Lung (tissue), 12 donors: ENCODE measurements around the gene UQCRH. TPM values are rescaled to one million over a fixed set of nuclear protein-coding genes. Genes with fewer than 3 reads are reported as not detected.
"Not testable (repeated sequence)": the region's sequence is repeated elsewhere in the genome, so short reads cannot be mapped to it uniquely, and the experiment has no call there.

Source experiments
- ATAC-seq: fragments of 200-7000 bp; cut with Tn5 transposase; one replicate; pipeline ENCODE4 v1.9.1; 2020; ENCODE audit warnings: moderate number of reproducible peaks; ENCODE audit not compliant: insufficient read depth, low FRiP score
- DNase-seq, 3 donors: peaks; one replicate each; pipeline ENCODE4 v3.0.0-alpha.2; 2013 to 2017
- H3K27ac ChIP-seq, 2 donors: one replicate each; pipeline ENCODE4 v1.5.1; 2013; ENCODE audit warnings: mild to moderate bottlenecking in 2 of 2, moderate library complexity in 2 of 2, control low read depth in 1 of 2, inconsistent platforms in 1 of 2, low read depth in 1 of 2, low read length in 1 of 2
- H3K27me3 ChIP-seq, 3 donors: one replicate each; pipeline ENCODE4 v1.5.1; 2013; ENCODE audit warnings: low read length in 2 of 3; ENCODE audit not compliant: control insufficient read depth in 3 of 3, insufficient read depth in 3 of 3
- H3K36me3 ChIP-seq, 4 donors: one replicate each; pipeline ENCODE4 v1.5.1; 2013; ENCODE audit warnings: low read length in 4 of 4, mild to moderate bottlenecking in 1 of 4, moderate library complexity in 1 of 4; ENCODE audit not compliant: control insufficient read depth in 4 of 4, insufficient read depth in 4 of 4
- H3K4me1 ChIP-seq, 5 donors: one replicate each; pipeline ENCODE4 v1.5.1; 2013; ENCODE audit warnings: low read length in 5 of 5, mild to moderate bottlenecking in 2 of 5, moderate library complexity in 1 of 5; ENCODE audit not compliant: control insufficient read depth in 5 of 5, insufficient read depth in 5 of 5
- H3K4me3 ChIP-seq: one replicate; pipeline ENCODE4 v1.5.1; 2013; ENCODE audit warnings: mild to moderate bottlenecking, control low read depth, moderate library complexity
- H3K9ac ChIP-seq, 2 donors: one replicate each; pipeline ENCODE4 v1.5.1; 2013; ENCODE audit warnings: low read length in 2 of 2, control low read depth in 1 of 2; ENCODE audit not compliant: insufficient read depth in 1 of 2
- H3K9me3 ChIP-seq, 4 donors: one replicate each; pipeline ENCODE4 v1.5.1; 2013; ENCODE audit warnings: low read length in 3 of 4, mild to moderate bottlenecking in 1 of 4, moderate library complexity in 1 of 4; ENCODE audit not compliant: control insufficient read depth in 4 of 4, insufficient read depth in 3 of 4
- WGBS, 2 donors: extraction: QIAGEN DNeasy Blood & Tissue Kit; methylation state at CpG; one replicate each; pipeline ENCODE4 v1.1.7; 2013; 5-methylcytosine and 5-hydroxymethylcytosine counted together
- polyA plus RNA-seq, 2 donors: library from polyadenylated mRNA; stranded (reverse); fragments of 200-250 nt; gene quantifications; one replicate each; pipeline ENCODE4 v1.2.1, GENCODE V29; 2013
- total RNA-seq, 2 donors: library from RNA; depleted of rRNA in 1 of 2; stranded (reverse); fragments of >200 nt in 1 of 2; gene quantifications; one replicate each; pipeline ENCODE4 v1.2.1, GENCODE V29; 2014 to 2021
- TF ChIP-seq, protein P1 (sequence below): IDR thresholded peaks from 2 replicates; pipeline ENCODE4 v1.5.1; 2012; ENCODE audit warnings: mild to moderate bottlenecking; ENCODE audit errors: control extremely low read depth, extremely low read depth
- donor health status: control.
- donor health status: control.
- donor health status: Bipolar disorder and iron deficiency.
- donor health status: healthy.
- donor health status: DM: yes; HTN: yes; CAD: no.

The UQCRH gene
- total and polyA plus RNA-seq, 4 donors = 159 to 400 (median 304) TPM

DNA sequence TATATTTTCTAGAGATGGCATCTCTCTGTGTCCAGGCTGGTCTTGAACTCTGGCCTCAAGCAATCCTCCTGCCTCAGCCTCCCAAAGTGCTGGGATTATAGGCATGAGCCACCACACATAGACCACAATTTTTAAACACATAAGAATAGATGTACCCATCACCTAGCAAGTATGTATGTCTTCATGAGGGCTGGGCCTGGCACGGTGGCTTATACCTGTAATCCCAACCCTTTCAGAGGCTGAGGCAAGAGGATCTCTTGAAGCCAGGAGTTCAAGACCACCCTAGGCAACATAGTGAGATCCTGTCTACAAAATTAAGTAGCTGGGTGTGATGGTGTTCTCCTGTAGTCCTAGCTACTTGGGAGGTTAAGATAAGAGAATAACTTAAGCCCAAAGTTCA lies 13.8 kb downstream of the UQCRH start:
- no peaks in the 10 kb centered on the region for H3K27me3 ChIP-seq
- no peak for DNase-seq
- no peaks in the 10 kb centered on the region for H3K9me3 ChIP-seq
- 93 to 95% methylated on average over 1 of the region's 1 CpG for WGBS, 2 donors
- no peak overlapping the region for H3K9ac ChIP-seq
- no peak for ATAC-seq
- no peak overlapping the region for H3K4me3 ChIP-seq
- peaks cover 13 to 30% (median 17%) of the 10 kb centered on the region in 4 donors for H3K36me3 ChIP-seq
- no peak overlapping the region for H3K27ac ChIP-seq
- TF ChIP-seq, protein P1, sequence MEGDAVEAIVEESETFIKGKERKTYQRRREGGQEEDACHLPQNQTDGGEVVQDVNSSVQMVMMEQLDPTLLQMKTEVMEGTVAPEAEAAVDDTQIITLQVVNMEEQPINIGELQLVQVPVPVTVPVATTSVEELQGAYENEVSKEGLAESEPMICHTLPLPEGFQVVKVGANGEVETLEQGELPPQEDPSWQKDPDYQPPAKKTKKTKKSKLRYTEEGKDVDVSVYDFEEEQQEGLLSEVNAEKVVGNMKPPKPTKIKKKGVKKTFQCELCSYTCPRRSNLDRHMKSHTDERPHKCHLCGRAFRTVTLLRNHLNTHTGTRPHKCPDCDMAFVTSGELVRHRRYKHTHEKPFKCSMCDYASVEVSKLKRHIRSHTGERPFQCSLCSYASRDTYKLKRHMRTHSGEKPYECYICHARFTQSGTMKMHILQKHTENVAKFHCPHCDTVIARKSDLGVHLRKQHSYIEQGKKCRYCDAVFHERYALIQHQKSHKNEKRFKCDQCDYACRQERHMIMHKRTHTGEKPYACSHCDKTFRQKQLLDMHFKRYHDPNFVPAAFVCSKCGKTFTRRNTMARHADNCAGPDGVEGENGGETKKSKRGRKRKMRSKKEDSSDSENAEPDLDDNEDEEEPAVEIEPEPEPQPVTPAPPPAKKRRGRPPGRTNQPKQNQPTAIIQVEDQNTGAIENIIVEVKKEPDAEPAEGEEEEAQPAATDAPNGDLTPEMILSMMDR = no peak
- H3K4me1 ChIP-seq = no peaks in the 10 kb centered on the region

DNA sequence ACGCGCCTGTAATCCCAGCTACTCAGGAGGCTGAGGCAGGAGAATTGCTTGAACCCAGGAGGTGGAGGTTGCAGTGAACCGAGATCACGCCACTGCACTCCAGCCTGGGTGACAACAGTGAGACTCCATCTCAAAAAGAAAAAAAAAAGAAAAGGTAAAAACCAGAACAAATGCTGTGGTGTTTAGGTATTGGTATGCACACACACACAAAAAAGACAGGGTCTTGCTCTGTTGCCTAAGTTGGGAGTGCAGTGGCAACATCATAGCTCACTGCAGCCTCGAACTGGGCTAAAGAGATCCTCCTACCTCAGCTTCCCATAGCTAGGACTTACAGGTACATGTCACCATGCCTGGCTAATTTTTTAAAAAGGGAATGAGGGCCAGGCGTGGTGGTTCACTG lies 15.8 kb downstream of the UQCRH start:
- WGBS, 2 donors = 96 to 98% methylated on average over 6 of the region's 6 CpGs

DNA sequence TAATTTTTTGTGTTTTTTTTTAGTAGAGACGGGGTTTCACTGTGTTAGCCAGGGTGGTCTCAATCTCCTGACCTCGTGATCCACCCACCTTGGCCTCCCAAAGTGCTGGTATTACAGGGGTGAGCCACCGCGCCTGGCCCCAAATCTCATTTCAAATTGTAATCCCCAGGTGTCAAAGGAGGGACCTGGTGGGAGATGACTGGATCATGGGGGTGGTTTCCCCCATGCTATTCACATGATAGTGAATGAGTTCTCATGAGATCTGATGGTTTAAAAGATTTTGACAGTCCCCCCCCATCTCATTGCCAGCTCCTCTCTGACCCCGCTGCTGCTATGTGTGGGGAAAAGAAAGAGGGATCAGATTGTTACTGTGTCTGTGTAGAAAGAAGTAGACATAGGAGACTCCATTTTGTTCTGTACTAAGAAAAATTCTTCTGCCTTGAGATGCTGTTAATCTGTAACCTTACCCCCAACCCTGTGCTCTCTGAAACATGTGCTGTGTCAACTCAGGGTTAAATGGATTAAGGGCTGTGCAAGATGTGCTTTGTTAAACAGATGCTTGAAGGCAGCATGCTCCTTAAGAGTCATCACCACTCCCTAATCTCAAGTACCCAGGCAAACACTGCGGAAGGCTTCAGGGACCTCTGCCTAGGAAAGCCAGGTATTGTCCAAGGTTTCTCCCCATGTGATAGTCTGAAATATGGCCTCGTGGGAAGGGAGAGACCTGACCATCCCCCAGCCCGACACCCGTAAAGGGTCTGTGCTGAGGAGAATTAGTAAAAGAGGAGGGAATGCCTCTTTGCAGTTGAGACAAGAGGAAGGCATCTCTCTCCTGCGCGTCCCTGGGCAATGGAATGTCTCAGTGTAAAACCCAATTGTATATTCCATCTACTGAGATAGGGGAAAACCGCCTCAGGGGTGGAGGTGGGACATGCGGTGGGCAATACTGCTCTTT lies 16.7 kb downstream of the UQCRH start:
- 73 to 86% methylated on average over 11 of the region's 13 CpGs for WGBS, 2 donors
- H3K9me3 ChIP-seq, ATAC-seq, H3K9ac ChIP-seq, DNase-seq, H3K4me1 ChIP-seq, H3K27ac ChIP-seq, H3K4me3 ChIP-seq, H3K27me3 ChIP-seq: not testable (repeated sequence)
- peaks cover 4 to 13% (median 6%) of the 10 kb centered on the region in 4 donors for H3K36me3 ChIP-seq

More for the DNA sequence above, 15.8 kb downstream of the UQCRH start:
- not testable (repeated sequence) for H3K27me3 ChIP-seq, DNase-seq, H3K4me3 ChIP-seq, H3K27ac ChIP-seq, ATAC-seq, H3K4me1 ChIP-seq, H3K9me3 ChIP-seq, H3K9ac ChIP-seq
- peaks cover 4 to 19% (median 9%) of the 10 kb centered on the region in 4 donors for H3K36me3 ChIP-seq

DNA sequence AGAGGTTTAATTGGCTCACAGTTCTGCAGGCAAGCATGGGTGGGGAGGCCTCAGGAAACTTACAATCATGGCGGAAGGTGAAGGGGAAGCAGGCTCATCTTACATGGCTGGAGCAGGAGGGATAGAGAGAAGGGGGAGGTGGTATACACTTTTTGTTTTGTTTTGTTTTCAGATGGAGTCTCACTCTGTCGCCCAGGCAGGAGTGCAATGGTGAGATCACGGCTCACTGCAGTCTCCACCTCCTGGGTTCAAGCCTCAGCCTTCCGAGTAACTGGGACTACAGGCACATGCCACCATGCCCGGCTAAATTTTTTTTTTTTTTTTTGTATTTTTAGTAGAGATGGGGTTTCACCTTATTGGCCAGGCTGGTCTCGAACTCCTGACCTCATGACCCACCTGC lies 18.7 kb downstream of the UQCRH start:
- 90 to 94% methylated on average over 6 of the region's 6 CpGs for WGBS, 2 donors
- not testable (repeated sequence) for H3K4me3 ChIP-seq, H3K9me3 ChIP-seq, H3K27me3 ChIP-seq, ATAC-seq, H3K4me1 ChIP-seq, H3K27ac ChIP-seq, H3K36me3 ChIP-seq, DNase-seq, H3K9ac ChIP-seq

- H3K4me3 ChIP-seq, H3K4me1 ChIP-seq, H3K27me3 ChIP-seq, ATAC-seq, H3K36me3 ChIP-seq, H3K27ac ChIP-seq, DNase-seq, H3K9ac ChIP-seq, H3K9me3 ChIP-seq: not testable (repeated sequence)
- 91% methylated on average over 11 of the region's 11 CpGs for WGBS, 2 donors
These were observed 22.0 kb downstream of the UQCRH start for GRCh38 chr1:46325285-46326076.

DNA sequence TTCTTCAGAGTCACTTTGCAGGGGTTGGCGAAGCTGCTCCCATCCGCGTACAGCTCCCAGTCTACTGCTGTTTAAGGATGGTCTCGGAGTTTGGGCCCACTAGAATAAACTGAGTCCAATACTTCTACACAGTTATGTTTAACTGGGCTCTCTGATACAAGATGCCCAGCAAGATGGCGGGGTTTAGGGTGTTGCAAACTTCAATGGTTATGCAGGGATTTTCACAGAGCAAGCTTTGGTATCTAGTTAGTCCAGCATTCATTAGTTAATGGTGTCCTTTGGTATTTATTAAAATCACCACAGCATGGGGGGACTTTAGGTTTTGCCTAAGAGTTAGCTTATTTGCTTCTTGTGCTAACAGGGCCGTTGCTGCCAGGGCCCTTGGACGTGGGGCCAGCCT lies 24.7 kb downstream of the UQCRH start:
- not testable (repeated sequence) for H3K4me1 ChIP-seq, ATAC-seq, H3K27me3 ChIP-seq, DNase-seq, H3K36me3 ChIP-seq, H3K9me3 ChIP-seq, H3K4me3 ChIP-seq, H3K27ac ChIP-seq, H3K9ac ChIP-seq
- 95 to 98% methylated on average over 7 of the region's 7 CpGs for WGBS, 2 donors

DNA sequence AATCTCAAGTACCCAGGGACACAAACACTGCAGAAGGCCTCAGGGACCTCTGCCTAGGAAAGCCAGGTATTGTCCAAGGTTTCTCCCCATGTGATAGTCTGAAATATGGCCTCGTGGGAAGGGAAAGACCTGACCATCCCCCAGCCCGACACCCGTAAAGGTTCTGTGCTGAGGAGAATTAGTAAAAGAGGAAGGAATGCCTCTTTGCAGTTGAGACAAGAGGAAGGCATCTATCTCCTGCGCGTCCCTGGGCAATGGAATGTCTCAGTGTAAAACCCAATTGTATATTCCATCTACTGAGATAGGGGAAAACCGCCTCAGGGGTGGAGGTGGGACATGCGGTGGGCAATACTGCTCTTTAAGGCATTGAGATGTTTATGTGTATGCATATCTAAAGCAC lies 26.3 kb downstream of the UQCRH start:
- not testable (repeated sequence) for H3K9ac ChIP-seq, H3K4me1 ChIP-seq, H3K9me3 ChIP-seq, DNase-seq, H3K36me3 ChIP-seq, ATAC-seq, H3K27ac ChIP-seq, H3K27me3 ChIP-seq, H3K4me3 ChIP-seq
- 37 to 46% methylated on average over 5 to 6 of the region's 7 CpGs for WGBS, 2 donors
